HCT116 (cell line): ENCODE measurements around the gene ATF7IP.

ENCODE experiments used
- CTCF ChIP-seq, 3 experiments: fragments of 200-600 bp in 1 of 3; sonication (generic) in 1 of 3; IDR thresholded peaks in 2 of 3; conservative IDR thresholded peaks in 1 of 3; 2 replicates each; pipeline ENCODE4 v1.5.1; 2012 to 2017; ENCODE audit warnings: low read depth in 2 of 3, low read length in 2 of 3, antibody characterized with exemption in 1 of 3, borderline replicate concordance in 1 of 3, control low read depth in 1 of 3, mild to moderate bottlenecking in 1 of 3, mixed read lengths in 1 of 3, mixed run types in 1 of 3, moderate library complexity in 1 of 3; ENCODE audit not compliant: insufficient read depth in 1 of 3
- POLR2A ChIP-seq: IDR thresholded peaks from 2 replicates; pipeline ENCODE4 v1.7.0; 2011; ENCODE audit warnings: borderline replicate concordance; ENCODE audit not compliant: insufficient read depth, insufficient read length; ENCODE audit errors: extremely low read depth

GRCh38 chr12:14317362-14318146 is 47.9 kb upstream of the ATF7IP start:
- TF ChIP-seq CTCF (IDR thresholded peaks at IDR 0.05 in 2 of 3, conservative IDR thresholded peaks at IDR 0.05 in 1 of 3; ENCODE audit: borderline replicate concordance in 1 of 3, insufficient read depth in 1 of 3, low read depth in 2 of 3, low read length in 2 of 3) (no peak), POLR2A (no peak)
